Hippocampal formation (tissue), 2 donors: Measurements from ENCODE around the gene EIF1B.
"Not testable (repeated sequence)": the region's sequence is repeated elsewhere in the genome, so short reads cannot be mapped to it uniquely, and the experiment has no call there.

Source experiments
- DNase-seq, 2 donors: peaks; one replicate each; lab custom pipeline; 2025; lab: John Stamatoyannopoulos, UW

Gene EIF1B

DNA sequence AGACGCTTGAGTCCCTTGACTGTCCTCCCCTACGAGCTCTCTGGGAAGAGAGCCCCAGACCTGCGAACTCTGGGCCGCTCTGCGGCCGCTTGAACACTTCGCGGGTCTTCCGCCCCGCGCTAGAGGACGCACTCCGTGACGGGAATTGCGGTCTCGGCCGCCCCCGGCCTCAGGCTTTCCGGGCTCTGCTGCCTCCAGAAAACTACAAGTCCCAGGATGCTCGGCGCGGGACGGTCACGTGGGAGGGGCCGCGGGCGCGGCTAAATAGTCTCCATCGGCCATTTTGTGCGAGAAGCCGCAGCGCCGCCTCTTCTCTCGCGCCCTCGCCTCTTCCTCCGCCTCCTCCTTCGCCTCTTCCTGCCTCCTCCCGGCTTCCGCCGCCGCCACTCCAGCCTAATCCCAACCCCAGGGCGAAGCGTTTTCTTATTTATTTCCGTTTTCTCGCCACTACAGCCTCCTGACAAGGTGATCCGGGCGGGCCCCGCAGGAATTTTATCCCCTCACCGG, at the start of gene EIF1B:
EIF1B (plus strand) TSS at position 290 of the 507 bp plus-strand sequence. CDS start 235 bp downstream, outside the sequence.
- DNase-seq, result peak; percentile 97

DNA sequence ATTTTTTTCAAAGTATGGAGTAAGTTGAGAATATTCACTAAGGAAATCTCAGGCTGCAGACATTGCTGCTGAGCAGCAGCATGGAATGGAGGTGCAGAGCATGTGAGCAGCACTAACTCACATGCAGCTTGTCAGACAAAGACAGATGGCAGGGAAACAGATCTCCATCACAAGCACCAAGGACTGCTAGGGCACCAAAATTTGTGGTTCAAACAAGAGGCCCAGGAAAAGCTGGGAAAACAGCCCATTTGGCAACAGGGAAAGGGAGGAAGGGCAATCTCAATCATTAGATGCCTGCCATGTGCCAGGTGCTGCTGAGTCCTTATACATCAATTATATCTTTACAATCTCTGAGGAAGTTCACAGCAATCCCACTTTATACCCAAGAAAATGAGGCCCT, 47.2 kb upstream of the EIF1B start:
- no peak for DNase-seq

DNA sequence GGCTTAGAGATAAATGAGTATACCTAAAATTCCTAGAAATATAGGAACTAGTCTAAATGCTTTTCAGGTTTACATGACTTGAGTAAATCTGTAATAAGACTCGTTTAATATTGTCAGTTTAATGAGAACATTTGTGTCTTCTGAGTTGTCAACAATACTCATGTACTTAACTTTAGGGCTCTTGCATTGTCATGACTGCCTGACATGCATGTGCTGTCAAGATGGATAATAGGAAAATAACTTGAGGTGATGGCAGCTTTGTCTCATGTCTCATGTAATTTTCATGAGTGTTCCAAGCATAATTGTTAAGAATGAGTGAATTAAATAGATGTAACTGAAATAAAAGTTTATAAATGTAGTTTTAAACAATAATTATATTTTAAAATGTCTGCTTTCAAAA, 45.1 kb upstream of the EIF1B start:
- no peak for DNase-seq

- no peak for DNase-seq
Measured at GRCh38 chr3:40265181-40265580, 44.3 kb upstream of the EIF1B start.

- DNase-seq, result no peak
Measured at GRCh38 chr3:40267937-40268724, 41.4 kb upstream of the EIF1B start.

- peak in 1 of 2 donors; percentile 58 for DNase-seq
Measured at GRCh38 chr3:40268802-40269524, 40.5 kb upstream of the EIF1B start.

- no peak for DNase-seq
Measured at GRCh38 chr3:40278791-40279190, 30.7 kb upstream of the EIF1B start.

DNA sequence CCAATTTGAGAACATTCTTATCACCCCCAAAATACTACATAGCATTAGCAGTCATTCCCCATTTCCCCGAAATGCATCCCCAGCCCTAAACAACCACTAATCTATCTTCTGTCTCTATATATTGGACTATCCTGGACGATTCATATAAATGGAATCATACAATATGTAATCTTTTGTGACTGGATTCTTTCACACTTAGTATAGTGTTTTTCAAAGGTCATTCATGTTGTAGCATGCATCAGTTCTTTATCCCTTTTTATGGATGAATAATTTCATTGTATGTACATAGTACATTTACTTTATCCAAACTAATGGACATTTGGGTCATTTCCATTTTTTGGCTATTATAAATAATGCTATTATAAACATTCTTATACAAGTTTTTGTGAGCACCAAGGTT, 27.5 kb upstream of the EIF1B start:
- no peak for DNase-seq

DNA sequence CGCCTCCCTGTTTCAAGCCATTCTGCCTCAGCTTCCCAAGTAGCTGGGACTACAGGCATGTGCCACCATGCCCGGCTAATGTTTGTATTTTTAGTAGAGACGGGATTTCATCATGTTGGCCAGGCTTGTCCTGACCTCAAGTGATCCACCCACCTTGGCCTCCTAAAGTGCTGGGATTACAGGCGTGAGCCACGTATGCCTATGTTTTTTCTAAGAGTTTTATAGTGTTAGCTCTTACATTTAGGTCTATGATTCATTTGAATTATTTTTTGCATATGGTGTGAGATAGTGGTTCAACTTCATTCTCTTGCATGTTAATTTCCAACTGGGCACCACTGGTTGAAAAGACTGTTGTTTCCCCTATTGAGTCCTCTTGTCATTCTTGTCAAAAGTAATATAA, 26.4 kb upstream of the EIF1B start:
- not testable (repeated sequence) for DNase-seq

DNA sequence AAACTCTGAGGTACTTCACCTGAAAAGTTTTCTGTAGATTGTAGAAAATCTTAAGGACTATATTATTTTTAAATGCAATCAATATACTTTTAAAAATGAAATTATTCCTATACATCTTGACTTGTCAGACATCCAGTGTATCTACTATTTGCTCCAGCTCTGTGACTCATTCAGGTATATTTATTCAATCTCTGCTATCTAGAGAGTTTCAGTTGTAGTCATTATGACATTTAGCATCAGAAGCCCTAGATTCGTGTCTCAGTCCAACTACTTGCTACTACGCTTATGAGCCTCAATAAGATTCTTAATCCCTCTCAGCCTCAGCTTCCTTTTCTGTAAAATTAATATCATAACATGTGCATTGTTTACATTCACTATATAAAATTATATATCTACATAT, 22.3 kb upstream of the EIF1B start:
- DNase-seq, result no peak

GRCh38 chr3:40290396-40290795, 19.1 kb upstream of the EIF1B start:
- DNase-seq, result no peak

- DNase-seq, result no peak
Measured at GRCh38 chr3:40291471-40291870, 18.0 kb upstream of the EIF1B start.

GRCh38 chr3:40292637-40293349, 16.7 kb upstream of the EIF1B start:
- peak in 1 of 2 donors; percentile 53 for DNase-seq

GRCh38 chr3:40294434-40294833, 15.1 kb upstream of the EIF1B start:
- DNase-seq, result no peak

DNA sequence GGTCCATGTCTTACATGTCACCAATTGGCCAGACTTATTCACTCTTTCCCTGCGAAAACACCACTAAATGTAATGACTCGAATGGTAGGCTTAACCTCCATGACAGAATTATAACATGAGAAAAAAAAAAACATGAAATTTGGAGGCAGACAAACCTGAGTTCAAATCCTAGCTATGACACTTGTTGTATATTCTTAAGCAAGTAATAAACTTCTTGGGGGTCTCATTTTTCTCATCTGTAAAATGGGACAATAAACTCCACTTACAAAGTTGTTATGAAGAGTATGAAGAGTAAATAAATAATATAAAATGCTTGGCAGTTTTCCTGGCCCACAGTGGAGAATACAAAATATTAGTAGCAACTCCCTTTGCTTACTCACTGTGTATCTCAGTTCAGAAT, 11.4 kb upstream of the EIF1B start:
- no peak for DNase-seq

GRCh38 chr3:40299130-40299720, 10.3 kb upstream of the EIF1B start:
- no peak for DNase-seq

GRCh38 chr3:40299721-40300335, 9.7 kb upstream of the EIF1B start:
- DNase-seq, result no peak

GRCh38 chr3:40302784-40303183, 6.7 kb upstream of the EIF1B start:
- no peak for DNase-seq

- DNase-seq, result no peak
Measured at GRCh38 chr3:40304352-40304751, 5.2 kb upstream of the EIF1B start.

GRCh38 chr3:40306336-40306735, 3.2 kb upstream of the EIF1B start:
- no peak for DNase-seq

GRCh38 chr3:40307176-40307575, 2.3 kb upstream of the EIF1B start:
- no peak for DNase-seq
